ENCODE measurements around the gene FXYD2.

The FXYD2 gene

GRCh38 chr11:117857734-117858414 is 33.3 kb upstream of the FXYD2 start:
- DNase-seq = no peak

- DNase-seq = no peak
Measured at GRCh38 chr11:117855912-117856651, 31.5 kb upstream of the FXYD2 start.

DNA sequence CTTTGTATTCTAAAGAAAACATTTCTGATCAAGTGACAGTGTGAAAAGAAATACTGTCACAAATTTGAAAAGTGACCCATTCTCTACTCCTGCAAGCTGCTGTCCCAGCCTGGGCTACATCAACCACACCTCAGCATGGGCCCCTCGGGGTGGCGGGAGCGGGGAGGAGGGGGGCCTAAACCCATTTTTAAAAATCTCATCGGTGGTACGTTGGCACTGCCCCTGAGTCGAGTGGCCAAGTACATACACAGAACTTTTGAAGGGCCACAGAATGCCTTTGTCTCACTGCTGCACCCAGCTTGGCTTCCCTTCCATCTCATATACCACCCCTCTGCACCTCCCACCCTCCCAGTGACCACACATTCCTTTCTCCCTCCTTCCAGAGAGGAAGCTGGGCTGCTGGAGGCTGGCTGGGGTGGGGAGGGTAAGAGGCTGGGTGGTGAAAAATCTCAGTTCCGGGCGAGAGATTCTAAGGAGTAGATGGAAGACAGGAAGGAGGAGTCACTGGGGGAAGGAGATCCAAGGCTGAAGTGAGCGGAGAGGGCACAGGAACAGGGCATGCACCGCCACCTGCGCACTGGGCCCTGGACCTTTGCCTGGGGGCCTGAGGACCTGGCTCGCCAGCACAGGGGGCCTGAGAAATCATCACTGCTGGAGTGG is 30.8 kb upstream of the FXYD2 start:
- DNase-seq = no peak

DNA sequence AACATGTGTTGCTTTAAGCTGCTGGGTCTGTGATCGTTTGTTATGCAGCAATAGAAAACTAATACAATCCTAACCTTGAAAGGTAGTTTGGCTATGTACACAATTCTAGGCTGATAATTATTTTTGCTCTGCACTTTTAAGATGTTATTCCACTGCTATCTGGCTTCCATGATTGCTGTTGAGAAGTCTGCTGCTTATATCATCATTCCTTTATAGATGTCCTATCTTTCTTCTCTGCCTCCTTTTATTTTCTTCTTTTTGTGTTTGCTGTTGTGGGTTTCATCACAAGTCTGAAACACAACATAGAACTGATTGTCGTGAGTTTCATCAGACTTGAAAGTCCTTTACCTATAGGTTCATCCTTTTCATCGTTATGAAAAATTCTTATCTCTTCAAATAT is 27.8 kb upstream of the FXYD2 start:
- no peak for DNase-seq

DNA sequence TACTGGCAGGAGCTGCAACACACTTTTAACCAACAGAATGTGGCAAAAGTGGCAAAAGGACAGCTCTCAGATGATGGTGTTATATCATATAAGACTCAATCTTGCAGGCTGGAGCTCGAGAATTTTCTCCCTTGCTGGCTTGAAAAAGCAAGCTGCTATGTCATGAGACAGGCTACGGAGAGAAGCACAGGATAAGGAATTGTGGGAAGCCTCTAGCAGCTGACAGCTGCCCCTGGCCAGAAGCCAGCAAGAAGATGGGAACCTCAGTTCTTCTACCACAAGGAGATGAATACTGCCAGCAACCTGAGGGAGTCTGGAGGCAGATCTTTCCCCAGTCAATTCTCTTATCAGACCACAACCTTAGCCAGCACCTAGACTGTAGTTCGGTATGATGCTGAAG is 27.3 kb upstream of the FXYD2 start:
- DNase-seq = no peak

GRCh38 chr11:117851106-117851505 is 26.6 kb upstream of the FXYD2 start:
- no peak for DNase-seq

- no peak for DNase-seq
Measured at GRCh38 chr11:117849781-117850414, 25.4 kb upstream of the FXYD2 start.

DNA sequence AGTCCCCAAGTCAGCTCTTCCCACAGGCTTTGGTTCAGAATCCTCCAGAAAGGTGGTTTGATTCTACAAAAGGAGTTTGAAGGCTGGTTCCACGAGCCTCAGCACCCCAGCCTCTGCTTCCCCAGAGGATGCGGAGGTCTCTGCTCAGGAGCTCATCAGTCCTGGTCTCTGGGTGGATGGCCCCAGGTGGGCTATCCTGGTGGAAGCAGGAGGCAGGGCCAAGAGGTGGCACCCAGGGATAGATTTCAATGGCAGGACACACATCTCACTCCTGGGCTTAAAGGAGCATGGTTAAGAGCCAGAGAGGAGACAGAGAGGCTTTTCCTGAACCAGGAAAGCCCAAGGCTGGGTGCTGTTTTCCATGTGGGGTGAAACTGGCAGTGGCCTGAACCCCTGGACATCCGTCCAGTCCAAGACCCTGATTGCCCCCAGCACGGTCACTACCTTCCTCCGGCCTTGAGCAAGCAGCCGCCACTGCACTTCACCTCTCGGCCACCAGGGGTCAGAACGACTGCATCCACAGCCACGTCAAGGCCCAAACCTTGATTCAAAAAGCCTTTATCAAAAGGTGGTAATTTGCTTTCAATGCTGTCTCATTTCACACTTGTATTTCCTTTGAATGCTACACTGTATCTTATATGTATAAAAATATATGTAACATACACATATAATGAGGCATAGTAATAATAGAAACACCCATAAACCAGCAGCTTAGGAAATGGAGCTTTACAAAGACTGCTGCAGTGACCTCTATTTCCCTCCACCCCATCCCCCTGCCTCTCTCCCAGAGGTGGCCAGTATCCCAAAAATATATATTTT is 19.3 kb upstream of the FXYD2 start:
- DNase-seq = peak; percentile 70

DNA sequence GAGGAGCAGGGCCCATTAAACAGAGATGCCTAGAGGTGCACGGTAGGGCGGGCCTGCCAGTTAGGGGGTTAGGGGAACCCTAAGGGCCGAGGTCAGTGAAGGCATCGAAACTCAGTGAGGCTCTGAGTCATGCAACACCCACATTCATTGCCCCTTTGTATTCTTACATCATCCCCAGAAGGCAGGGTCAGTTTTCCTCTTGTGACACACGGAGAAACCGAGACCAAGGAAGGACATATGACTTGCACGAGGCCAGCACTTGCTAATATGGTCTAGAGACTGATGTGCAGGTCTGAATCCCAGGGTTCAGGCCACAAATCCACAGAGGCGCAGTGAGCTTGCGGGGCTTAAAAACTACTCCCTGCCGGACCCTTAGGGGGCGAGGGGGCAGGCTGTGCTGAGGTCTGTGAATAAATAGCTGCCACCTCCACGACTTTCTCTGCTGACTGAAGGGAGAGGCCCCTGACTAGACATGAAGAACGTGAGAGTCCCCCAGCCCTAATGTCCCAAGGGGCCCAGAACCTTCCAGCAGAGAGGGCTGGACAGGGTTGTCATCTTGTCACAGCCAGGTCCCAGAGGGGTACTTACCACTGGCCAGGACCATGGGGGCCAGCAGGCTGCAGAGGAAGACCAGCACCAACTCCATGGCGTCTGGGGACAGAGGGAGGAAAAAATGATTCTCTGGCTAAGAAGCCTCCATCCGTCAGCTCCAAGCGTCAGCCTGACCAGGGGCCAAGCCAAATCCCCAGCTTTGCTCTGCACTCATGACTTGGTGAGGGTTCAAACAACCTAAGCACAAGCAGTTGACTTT is 17.8 kb upstream of the FXYD2 start:
- no peak for DNase-seq

- DNase-seq = no peak
Measured at GRCh38 chr11:117841551-117842031, 17.0 kb upstream of the FXYD2 start.

- DNase-seq = no peak
Measured at GRCh38 chr11:117840881-117841550, 16.5 kb upstream of the FXYD2 start.

DNA sequence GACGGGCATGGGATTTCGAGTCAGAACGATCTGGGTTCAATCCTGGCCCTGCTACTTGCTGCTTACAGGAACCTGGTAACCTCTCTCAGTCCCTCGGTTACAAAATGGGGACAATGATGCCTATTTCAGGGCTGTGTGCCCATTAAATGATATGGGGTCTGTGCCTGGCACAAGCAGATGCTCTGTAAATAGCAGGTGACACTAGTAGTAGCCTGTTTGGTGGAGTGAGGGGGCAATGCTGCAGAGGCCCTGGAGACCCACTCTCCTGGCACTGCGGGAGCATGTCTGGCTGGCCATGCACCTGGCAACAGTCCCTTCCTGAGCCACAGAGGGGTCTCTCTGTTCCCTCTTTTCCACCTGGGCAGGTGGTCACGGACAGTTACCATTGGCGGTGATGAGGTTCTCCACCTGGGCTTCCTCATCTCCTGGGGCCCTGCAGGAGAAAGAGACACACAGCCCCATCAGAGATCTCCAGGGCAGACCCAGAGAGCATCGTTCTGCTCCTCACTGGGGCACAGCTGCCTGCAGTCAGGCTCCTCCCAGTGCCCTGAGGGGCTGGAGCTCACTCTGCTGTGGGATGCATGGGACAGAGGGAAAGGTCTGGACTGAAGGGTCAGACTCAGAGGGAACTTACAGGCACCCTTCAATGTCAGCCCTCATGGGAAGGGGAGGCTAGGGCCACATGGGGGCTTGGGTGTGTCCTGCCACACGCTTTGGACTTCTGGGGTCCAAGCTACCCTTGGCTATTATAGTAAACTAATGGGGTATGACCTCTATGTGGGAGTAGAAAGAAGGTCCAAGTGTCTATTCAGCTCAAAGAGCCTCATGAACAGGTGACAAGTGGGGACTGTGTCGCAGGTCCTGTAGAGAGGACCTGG is 15.6 kb upstream of the FXYD2 start:
- no peak for DNase-seq

GRCh38 chr11:117839380-117839881 is 14.9 kb upstream of the FXYD2 start:
- DNase-seq = no peak

DNA sequence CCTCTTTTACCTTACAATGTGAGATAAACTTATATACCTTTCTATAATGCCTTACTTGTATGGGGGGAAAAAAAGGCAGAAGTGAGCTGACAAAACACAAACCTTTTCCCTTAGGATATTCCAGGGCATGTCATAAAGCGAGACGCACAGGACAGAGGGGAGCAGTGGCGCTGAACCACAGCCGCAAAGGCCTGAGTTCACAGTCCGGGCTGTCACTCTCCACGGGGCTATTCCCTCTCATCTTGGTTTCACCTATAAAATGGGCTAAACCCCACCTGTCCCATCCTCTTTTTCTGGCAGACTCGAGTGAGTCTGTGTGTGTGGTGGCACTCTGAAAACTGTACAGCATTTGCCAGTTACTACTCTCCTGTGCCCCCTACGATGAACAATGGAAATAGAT is 14.4 kb upstream of the FXYD2 start:
- no peak for DNase-seq

GRCh38 chr11:117837791-117838190 is 13.2 kb upstream of the FXYD2 start:
- DNase-seq = no peak

- no peak for DNase-seq
Measured at GRCh38 chr11:117837070-117837776, 12.7 kb upstream of the FXYD2 start.

DNA sequence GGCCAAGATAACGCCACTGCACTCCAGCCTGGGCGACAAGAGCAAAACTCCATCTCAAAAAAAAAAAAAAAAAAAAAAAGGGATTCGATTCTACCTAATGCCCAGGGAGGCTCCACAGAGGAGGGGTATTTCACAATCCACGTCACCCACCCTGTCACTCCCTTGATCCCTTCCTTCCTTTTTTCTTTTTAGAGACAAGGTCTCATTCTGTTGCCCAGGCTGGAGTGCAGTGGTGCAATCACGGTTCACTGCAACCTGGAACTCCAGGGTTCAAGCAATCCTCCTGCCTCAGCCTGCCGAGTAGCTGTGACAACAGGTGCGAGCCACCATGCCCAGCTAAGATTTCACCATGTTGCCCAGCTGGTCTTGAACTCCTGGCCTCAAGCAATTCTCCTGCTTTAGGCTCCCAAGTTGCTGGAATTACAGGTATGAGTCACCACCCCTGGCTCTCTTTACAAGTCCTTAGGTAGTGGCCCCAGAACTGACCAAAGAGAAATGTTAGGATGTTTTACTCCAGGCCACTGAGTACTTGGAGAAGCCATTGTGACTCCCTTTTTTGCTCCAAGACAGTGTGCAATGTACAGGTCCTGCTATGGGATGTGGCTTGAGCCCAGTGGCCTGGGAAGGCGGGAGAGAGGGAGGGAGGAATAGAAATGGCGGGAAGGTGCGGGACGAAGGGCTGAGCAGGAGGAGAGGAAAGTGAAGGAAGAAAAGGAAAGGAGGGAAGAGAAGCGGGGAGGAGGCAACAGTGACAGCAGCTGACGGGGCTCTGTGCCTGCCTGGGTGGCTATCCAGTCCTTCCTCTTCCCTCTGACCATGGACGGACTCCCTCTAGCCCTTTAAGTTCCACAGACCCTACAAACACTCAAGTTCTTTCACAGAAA is 11.8 kb upstream of the FXYD2 start:
- no peak for DNase-seq

DNA sequence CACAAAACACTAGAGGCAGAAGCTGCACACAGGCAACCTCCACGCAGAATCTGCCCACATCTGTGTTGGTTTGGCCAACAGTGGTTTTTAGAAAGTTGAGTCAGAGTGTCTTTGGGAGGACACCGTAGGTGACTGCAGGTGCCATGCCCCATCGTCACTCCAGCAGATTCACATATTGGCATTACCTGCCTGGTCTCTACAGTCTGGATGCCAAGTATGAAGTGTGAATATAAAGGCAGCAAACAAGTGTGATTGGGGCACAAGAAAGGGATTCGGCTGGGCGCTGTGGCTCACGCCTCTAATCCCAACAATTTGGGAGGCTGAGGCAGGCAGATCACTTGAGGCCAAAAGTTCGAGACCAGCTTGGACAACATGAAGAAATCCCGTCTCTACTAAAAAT is 11.0 kb upstream of the FXYD2 start:
- no peak for DNase-seq

Measured in NCI-H1092 (cell line).